Stimulated activated CD8-positive, alpha-beta memory T cell treated with anti-CD3 and anti-CD28 coated beads, Interleukin-7, amount 100 ng/mL, for 1 hour (primary cell): ENCODE data around the gene OR2T3.
"Not testable (repeated sequence)": the region's sequence is repeated elsewhere in the genome, so short reads cannot be mapped to it uniquely, and the experiment has no call there.

ENCODE experiments used
- DNase-seq, 2 donors: peaks; one replicate each; pipeline ENCODE4 v3.0.0-alpha.2; 2020; ENCODE audit warnings: low read depth in 2 of 2

The OR2T3 gene

GRCh38 chr1:248473051-248473450 lies at the start of gene OR2T3:
TSS of gene OR2T3 (plus strand) at chr1:248473351. CDS start at chr1:248473351, 0 bp downstream.
- DNase-seq, result not testable (repeated sequence)

DNA sequence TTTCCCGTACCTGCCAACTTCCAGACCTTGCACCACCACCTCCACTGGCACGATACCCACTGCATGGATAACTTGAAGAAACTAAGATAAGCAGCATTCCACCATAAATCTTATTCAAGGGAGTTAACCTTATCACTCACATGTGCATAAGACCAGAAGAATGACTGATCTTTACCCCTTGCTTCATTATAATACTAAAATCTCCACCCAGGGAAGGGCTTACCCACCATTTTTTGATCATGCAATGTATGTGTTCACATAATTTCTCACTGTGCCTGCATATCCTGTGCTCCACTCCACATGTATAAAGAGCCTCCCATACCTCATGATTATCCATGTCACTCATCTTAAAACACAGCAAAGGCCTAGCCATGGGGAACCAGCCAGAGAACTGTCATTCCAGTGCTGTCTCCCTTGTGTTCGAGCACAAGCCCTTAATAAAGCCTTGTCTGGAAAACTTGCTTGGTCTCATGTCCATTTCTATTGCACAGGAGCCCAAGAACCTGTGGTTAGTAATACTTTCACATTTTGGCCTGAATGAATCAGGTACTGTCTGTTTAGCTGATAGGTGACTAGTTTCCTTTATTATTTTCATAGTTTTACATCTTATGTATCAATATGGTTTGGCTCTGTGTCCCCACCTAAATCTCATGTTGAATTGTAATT lies 45.5 kb upstream of the OR2T3 start:
- not testable (repeated sequence) for DNase-seq

DNA sequence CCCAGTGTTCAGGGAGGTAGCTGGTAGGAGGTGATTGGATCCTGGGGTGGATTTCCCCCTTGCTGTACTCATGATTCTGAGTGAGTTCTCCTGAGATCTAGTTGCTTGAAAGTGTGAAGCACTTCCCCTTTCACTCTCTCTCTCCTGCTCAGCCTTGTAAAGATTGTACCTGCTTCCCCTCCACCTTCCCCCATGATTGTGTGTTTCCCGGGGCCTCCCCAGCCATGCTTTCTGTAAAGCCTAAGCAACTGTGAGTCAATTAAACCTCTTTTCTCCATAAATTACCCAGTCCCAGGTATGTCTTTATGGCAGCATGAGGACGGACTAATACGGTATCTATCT lies 45.0 kb upstream of the OR2T3 start:
- DNase-seq, result not testable (repeated sequence)

DNA sequence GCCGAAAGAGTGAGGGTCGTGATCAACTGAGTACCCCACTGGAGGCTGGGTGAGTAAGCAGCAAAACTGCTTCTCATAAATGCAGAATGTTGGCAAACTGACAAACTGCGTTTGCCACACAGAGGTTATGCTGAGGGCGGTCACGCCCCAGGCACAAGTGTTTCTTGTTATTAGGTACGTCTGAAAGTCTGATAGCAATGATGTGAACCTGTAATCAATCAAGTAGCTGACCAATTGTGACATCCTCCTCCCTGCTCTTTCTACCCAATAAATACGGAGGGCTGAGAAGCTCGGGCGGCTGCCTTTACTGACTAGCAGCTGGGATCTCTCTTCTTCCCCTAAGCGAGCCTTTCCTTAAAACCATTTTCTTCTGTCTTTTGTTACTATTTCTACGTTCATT lies 41.5 kb upstream of the OR2T3 start:
- DNase-seq, result not testable (repeated sequence)

DNA sequence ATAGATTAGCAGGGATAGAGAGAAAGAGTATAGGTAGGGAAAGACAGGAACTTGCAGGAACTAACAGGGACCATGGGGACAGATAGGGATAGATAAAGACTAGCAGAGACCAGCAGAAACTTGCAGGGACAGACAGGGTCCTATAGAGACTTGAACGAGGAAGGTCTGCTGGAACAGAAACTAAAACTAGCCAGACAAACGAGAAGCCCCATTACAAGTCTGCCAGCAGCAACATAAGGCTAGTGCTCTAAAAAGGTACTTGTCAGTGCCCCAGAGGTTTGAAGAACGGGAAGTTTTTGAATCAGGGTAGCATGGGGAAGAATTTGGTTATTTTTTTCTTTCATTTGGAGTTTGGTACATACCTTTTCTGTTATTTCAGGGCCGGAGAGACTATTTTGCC lies 41.0 kb upstream of the OR2T3 start:
- DNase-seq, result not testable (repeated sequence)

DNA sequence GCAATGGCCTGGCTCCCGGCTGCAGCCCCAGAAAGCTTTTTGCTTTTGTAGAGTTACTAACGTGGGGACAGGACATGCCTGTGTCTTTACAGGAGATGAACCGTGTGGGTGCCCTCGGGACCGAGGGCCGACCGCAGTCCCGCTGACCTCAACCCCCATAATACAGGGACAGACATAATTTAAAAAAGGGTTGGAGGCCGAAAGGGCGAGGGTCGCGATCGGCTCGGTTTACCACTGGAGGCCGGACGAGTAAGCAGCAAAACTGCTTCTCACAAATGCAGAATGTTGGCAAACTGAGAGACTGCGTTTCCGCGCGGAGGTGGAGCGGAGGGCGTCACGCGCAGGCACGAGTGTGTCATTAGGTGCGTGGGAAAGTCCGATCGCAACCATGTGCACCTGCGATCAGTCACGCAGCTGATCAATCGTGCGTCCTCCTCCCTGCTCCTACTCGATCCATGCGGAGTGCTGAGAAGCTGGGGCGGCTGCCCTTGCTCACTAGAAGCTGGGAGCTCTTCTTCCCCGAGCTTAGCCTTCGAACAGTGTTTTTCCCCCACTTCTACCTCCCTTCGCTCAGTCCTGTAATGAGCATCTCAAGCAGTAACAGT lies 39.2 kb upstream of the OR2T3 start:
- DNase-seq, result not testable (repeated sequence)

DNA sequence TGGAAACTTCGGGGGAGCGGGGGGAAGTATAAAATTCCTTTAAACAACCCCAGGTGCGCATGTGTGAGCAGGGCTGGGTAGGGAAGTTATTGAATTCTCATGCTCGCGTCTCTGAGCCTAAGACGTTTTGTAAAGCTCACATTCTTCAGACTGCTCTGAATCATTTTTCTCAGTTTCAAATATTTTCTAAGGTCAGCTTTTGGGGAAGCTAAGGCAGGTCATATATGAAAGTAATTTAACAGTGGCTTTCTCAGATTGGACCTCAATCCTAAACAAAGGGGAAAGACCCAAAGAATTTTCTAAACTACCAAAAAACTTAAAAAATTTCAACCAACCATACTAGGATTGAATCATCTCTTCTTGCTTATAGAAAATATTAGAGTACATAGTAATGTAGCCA lies 38.2 kb upstream of the OR2T3 start:
- not testable (repeated sequence) for DNase-seq

- not testable (repeated sequence) for DNase-seq
Observed at GRCh38 chr1:248436303-248436702, 36.8 kb upstream of the OR2T3 start.

DNA sequence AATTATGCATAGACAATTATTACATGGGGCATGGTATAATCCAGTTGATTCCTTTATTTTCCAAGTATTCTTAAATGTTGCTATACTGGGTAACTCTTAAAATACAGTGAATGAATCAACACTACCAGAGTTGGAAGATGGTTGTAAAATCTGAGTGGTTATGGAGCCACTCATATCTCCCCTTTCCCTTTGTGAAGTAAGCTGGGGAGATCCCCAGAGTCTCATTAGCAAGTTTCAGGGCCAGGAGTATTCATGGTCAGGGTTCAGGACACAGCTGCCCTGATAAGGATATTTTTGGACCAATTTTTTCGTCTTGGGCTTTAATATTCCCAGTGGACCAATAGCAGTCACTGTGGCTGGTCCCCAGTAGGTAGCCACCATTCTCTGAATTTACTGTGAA lies 34.5 kb upstream of the OR2T3 start:
- DNase-seq, result not testable (repeated sequence)

DNA sequence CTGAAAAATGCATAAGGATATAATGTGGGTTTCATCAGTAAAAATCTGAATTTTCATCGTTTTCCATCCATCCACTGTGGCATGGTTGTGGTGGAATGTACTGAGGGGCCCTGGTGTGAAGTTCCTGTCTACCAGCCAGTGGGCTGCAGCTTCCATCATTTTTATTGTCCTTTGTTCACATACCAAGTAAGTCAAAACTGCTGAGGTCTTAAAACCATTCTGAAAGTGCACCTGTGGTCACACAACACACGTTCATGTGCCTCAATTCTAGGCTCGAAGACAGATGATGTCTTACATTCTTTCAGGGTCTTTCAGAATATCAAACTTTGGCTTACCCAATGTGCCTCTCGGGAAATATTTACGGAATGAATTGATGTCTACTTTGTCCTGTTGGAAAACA lies 33.9 kb upstream of the OR2T3 start:
- not testable (repeated sequence) for DNase-seq

- DNase-seq, result not testable (repeated sequence)
Observed at GRCh38 chr1:248442500-248443277, 30.5 kb upstream of the OR2T3 start.

GRCh38 chr1:248444603-248445002 lies 28.5 kb upstream of the OR2T3 start:
- not testable (repeated sequence) for DNase-seq

GRCh38 chr1:248445399-248445798 lies 27.8 kb upstream of the OR2T3 start, which contains the start of gene OR2T2:
TSS of gene OR2T2 (plus strand) at chr1:248445637. CDS start at chr1:248452798, 7,161 bp downstream.
- not testable (repeated sequence) for DNase-seq

DNA sequence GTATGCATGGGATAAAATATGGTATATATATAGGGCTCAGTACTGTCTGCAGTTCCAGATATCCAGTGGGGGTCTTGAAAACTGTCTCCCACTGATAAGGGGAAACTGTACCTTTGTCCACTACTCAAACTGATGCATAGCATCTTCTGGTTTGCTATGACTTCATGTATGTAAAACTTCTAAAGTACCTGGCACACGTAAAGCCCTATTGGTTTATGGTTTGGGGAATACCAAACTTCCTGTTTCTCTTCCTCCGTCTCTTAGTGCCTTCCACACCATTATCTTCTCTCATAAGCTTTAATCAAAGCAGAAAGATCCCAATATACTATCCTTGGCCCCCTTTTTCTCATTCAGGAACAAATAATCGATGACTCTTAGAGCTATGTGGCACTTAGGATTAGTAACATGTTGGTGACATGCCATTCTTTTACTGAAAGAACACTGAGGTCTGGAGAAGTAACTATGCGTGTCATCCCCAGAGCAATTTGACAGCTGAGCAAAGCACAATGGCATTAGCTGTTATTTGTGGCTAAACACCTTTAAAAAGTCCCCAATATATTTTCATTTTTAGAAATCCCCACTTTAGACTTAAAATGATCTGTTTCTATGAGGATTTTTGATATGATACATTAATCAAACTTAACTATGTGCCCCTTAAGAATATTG lies 24.6 kb upstream of the OR2T3 start:
- not testable (repeated sequence) for DNase-seq

- not testable (repeated sequence) for DNase-seq
Observed at GRCh38 chr1:248449821-248450465, 23.2 kb upstream of the OR2T3 start.

- not testable (repeated sequence) for DNase-seq
Observed at GRCh38 chr1:248450466-248451145, 22.5 kb upstream of the OR2T3 start.

DNA sequence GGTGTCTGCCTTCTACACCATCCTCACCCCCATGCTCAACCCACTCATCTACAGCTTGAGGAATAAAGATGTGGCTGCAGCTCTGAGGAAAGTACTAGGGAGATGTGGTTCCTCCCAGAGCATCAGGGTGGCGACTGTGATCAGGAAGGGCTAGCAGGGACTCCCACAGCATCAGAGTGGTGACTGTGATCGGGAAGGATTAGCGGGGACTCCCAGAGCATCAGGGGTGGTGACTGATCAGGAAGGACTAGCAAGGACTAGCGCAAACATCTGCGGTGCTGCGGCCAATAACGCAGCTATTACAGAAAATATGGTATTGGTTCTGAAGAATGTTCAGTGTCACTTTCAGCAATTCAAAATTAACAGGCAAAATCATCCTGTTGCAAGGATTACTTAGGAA lies 19.5 kb upstream of the OR2T3 start:
- not testable (repeated sequence) for DNase-seq

GRCh38 chr1:248455045-248455444 lies 18.1 kb upstream of the OR2T3 start:
- not testable (repeated sequence) for DNase-seq

GRCh38 chr1:248456635-248457034 lies 16.5 kb upstream of the OR2T3 start:
- not testable (repeated sequence) for DNase-seq

DNA sequence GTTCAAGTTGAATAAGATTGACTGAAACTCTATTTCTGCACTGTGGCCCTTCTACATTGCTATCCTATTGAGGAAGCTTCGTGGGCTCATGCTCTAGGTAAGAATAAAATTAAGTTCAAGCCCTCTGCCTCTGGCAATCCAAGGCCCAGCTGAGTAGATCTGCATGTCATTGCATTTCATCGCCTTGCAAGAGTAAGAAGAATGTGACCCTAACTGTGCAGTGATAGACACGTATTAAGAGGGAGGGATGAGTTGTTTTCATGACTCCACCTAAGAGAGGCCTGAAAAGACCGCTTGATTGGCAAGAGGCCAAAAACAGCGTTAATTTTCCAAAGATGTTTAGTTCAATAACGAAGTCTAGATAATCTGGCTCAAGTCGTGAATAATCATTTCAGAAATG lies 14.0 kb upstream of the OR2T3 start:
- not testable (repeated sequence) for DNase-seq

GRCh38 chr1:248471154-248471553 lies 2.0 kb upstream of the OR2T3 start:
- no peak for DNase-seq
